SU-DHL-6 (cell line): ENCODE measurements around the gene LUM.

Source experiments
- H2AFZ ChIP-seq: fragments of 200-600 bp; sonication (generic); 2 replicates; pipeline ENCODE4 v1.6.1; 2014; ENCODE audit warnings: low read depth, mild to moderate bottlenecking, moderate library complexity, mixed read lengths, antibody characterized with exemption, low read length; ENCODE audit not compliant: severe bottlenecking
- H3F3A ChIP-seq: fragments of 200-600 bp; shearing (Covaris generic); 2 replicates; pipeline ENCODE4 v1.6.0; 2016; ENCODE audit warnings: antibody characterized with exemption, mild to moderate bottlenecking; ENCODE audit not compliant: insufficient read depth
- H3K27ac ChIP-seq: fragments of 200-600 bp; sonication (generic); 2 replicates; pipeline ENCODE4 v1.5.1; 2016; ENCODE audit warnings: low read depth, mild to moderate bottlenecking, low read length, moderate library complexity, mixed read lengths
- H3K27me3 ChIP-seq: fragments of 200-600 bp; sonication (generic), shearing (Covaris generic); 2 replicates; pipeline ENCODE4 v1.6.0; 2014; ENCODE audit warnings: mild to moderate bottlenecking, low read length
- H3K36me3 ChIP-seq: fragments of 200-600 bp; sonication (generic); 2 replicates; pipeline ENCODE4 v1.6.1; 2014; ENCODE audit warnings: mild to moderate bottlenecking, low read length, mixed read lengths
- H3K4me2 ChIP-seq: fragments of 300-600, 200-600 bp; shearing (Covaris generic), sonication (generic); 2 replicates; pipeline ENCODE4 v1.6.0; 2014; ENCODE audit warnings: low read length, low read depth, mild to moderate bottlenecking; ENCODE audit not compliant: poor library complexity, severe bottlenecking
- H3K4me3 ChIP-seq: fragments of 200-600 bp; sonication (generic); 2 replicates; pipeline ENCODE4 v1.5.1; 2014; ENCODE audit warnings: antibody characterized with exemption, low read length, mild to moderate bottlenecking, mixed read lengths; ENCODE audit not compliant: insufficient read depth, poor library complexity, severe bottlenecking
- H3K79me2 ChIP-seq: fragments of 200-600 bp; sonication (generic); 2 replicates; pipeline ENCODE4 v1.6.1; 2014; ENCODE audit warnings: mild to moderate bottlenecking, low read length, moderate library complexity; ENCODE audit not compliant: insufficient read depth
- H3K9ac ChIP-seq: fragments of 200-600 bp; sonication (generic); 2 replicates; pipeline ENCODE4 v1.7.0; 2014; ENCODE audit warnings: mild to moderate bottlenecking, low read length
- H3K9me2 ChIP-seq: fragments of 200-600 bp; sonication (generic); replicated peaks from 2 replicates; pipeline ENCODE4 v1.6.1; 2014; ENCODE audit warnings: low read length; ENCODE audit not compliant: insufficient read depth
- H3K9me3 ChIP-seq: fragments of 200-600 bp; sonication (generic); 2 replicates; pipeline ENCODE4 v1.6.1; 2014; ENCODE audit warnings: low read length, mixed read lengths; ENCODE audit not compliant: insufficient read depth
- H4K20me1 ChIP-seq: fragments of 200-600 bp; sonication (generic); 2 replicates; pipeline ENCODE4 v1.6.1; 2014; ENCODE audit warnings: low read depth, mild to moderate bottlenecking, antibody characterized with exemption, low read length, moderate library complexity, mixed read lengths
- EZH2phosphoT487 ChIP-seq: fragments of 200-600 bp; sonication (generic), shearing (Covaris generic); conservative IDR thresholded peaks from 2 replicates; pipeline ENCODE4 v1.6.1; 2018; ENCODE audit warnings: mild to moderate bottlenecking, antibody characterized with exemption, low read length, moderate library complexity, mixed read lengths
- TF ChIP-seq, protein P1 (sequence below): fragments of 200-600 bp; sonication (generic); IDR thresholded peaks from one replicate; pipeline ENCODE4 v1.5.1; 2017; ENCODE audit warnings: antibody characterized with exemption, mild to moderate bottlenecking, low read length, moderate library complexity; ENCODE audit not compliant: insufficient read depth, poor library complexity, severe bottlenecking

Gene LUM

DNA sequence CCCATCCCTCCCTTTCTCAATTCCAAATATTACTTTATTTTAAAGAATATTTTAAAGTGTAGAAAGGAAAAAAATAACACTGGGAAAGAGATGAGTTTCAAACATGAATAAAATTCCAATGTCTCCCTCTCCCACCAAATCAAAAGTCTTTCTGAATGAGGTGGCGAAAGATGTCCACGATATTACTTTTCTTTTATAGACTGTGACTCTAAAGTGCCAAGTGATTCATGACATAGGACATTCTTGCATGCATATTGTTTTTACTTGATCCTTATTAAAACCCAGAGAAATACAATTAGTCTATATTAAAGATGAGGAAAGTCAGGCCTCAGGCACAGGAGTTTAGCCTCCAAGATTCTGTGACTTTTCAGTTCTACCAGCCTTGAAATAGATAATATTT is 16.0 kb upstream of the LUM start:
- H3K27ac ChIP-seq, result no peak overlapping the region

DNA sequence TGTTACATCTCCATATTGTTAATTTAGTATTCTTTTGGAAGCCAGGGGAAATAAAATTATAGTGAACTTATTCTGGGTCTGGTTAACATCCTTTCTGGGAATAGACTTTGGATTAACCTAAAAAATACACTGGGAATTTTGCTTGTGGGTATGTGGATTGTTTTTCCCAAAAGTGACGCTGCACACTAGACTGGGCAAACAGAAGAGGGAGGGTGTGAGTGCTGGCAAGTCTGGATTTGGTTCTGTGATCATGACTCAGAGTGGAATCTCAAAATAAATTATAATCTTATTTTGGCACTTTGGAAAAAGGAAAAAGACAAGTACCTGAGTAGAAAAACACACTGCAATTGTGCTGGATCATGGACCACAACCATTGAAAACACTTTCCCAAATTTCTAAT is 15.2 kb upstream of the LUM start:
- no peaks in the 10 kb centered on the region for H3K36me3 ChIP-seq
- H3K4me2 ChIP-seq, result no peak overlapping the region
- no peak overlapping the region for H3K27ac ChIP-seq

More for the DNA sequence above, 16.0 kb upstream of the LUM start:
- Histone ChIP-seq H2AFZ (no peak overlapping the region), H3F3A (no peaks in the 10 kb centered on the region), H4K20me1 (no peaks in the 10 kb centered on the region), H3K9me2 (no peaks in the 10 kb centered on the region), H3K27me3 (no peaks in the 10 kb centered on the region), H3K9ac (no peak overlapping the region), H3K9me3 (no peaks in the 10 kb centered on the region), H3K4me3 (no peak overlapping the region), H3K4me2 (no peak overlapping the region), H3K79me2 (no peaks in the 10 kb centered on the region), H3K36me3 (no peaks in the 10 kb centered on the region)
- TF ChIP-seq EZH2phosphoT487, result no peak
- TF ChIP-seq, protein P1, sequence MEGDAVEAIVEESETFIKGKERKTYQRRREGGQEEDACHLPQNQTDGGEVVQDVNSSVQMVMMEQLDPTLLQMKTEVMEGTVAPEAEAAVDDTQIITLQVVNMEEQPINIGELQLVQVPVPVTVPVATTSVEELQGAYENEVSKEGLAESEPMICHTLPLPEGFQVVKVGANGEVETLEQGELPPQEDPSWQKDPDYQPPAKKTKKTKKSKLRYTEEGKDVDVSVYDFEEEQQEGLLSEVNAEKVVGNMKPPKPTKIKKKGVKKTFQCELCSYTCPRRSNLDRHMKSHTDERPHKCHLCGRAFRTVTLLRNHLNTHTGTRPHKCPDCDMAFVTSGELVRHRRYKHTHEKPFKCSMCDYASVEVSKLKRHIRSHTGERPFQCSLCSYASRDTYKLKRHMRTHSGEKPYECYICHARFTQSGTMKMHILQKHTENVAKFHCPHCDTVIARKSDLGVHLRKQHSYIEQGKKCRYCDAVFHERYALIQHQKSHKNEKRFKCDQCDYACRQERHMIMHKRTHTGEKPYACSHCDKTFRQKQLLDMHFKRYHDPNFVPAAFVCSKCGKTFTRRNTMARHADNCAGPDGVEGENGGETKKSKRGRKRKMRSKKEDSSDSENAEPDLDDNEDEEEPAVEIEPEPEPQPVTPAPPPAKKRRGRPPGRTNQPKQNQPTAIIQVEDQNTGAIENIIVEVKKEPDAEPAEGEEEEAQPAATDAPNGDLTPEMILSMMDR, result no peak

DNA sequence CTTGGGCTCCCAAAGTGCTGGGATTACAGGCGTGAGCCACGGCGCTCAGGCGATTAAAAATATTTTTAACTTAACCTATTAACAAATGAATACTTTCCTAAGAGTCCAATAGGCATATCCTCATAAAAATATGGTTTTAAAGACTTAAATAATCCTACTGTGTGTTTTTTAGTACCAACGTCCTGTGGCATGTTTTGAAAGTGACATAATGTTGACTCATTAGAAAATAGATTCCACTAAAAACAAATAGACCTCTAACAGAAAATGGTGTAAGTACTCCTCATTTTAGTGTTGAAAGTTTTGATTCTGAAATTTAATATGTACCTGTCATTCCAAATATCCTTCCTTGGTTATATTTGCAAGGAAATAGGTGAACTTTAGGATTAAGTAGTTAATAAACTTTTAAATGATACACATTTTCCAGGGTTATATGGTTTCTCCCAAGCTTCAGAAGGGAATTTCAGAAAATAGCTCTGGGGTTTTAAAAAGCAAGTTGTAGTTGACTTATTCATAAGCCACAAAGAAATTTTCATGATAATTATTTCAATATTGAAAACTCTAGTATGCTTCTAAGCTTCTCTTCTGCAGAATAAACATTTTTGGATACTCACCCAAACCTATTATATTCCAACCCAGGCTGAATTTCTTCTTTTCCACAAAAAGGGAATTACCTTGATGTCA is 12.1 kb upstream of the LUM start:
- H3K27me3 ChIP-seq, result no peaks in the 10 kb centered on the region
- H4K20me1 ChIP-seq, result no peaks in the 10 kb centered on the region
- no peak overlapping the region for H3K9ac ChIP-seq
- H3K4me2 ChIP-seq, result no peak overlapping the region
- no peak overlapping the region for H3K4me3 ChIP-seq
- no peaks in the 10 kb centered on the region for H3K9me2 ChIP-seq
- no peak overlapping the region for H2AFZ ChIP-seq
- H3K79me2 ChIP-seq, result no peaks in the 10 kb centered on the region
- no peak for TF ChIP-seq EZH2phosphoT487
- TF ChIP-seq, protein P1, result no peak
- H3K36me3 ChIP-seq, result no peaks in the 10 kb centered on the region
- H3K27ac ChIP-seq, result no peak overlapping the region
- H3K9me3 ChIP-seq, result no peaks in the 10 kb centered on the region
- H3F3A ChIP-seq, result no peaks in the 10 kb centered on the region

More for the DNA sequence above, 15.2 kb upstream of the LUM start:
- Histone ChIP-seq H3K4me3 (no peak overlapping the region), H3K79me2 (no peaks in the 10 kb centered on the region), H3F3A (no peaks in the 10 kb centered on the region), H4K20me1 (no peaks in the 10 kb centered on the region), H3K27me3 (no peaks in the 10 kb centered on the region), H3K9me2 (no peaks in the 10 kb centered on the region), H3K9me3 (no peaks in the 10 kb centered on the region), H2AFZ (no peak overlapping the region), H3K9ac (no peak overlapping the region)
- TF ChIP-seq EZH2phosphoT487, result no peak
- TF ChIP-seq, protein P1, result no peak
